GM18505 (cell line): Measurements from ENCODE around the gene CUL3.
"Not testable (repeated sequence)": the region's sequence is repeated elsewhere in the genome, so short reads cannot be mapped to it uniquely, and the experiment has no call there.

Experiments used
- ATAC-seq: cut with Tn5 transposase; IDR thresholded peaks from one replicate; pipeline ENCODE4 v1.9.1; 2021; ENCODE audit not compliant: unreplicated experiment
- POLR2A ChIP-seq: IDR thresholded peaks from 4 replicates; pipeline ENCODE4 v1.6.1; 2011; ENCODE audit warnings: borderline replicate concordance; ENCODE audit not compliant: insufficient read depth, insufficient read length; ENCODE audit errors: extremely low read depth

Gene CUL3

DNA sequence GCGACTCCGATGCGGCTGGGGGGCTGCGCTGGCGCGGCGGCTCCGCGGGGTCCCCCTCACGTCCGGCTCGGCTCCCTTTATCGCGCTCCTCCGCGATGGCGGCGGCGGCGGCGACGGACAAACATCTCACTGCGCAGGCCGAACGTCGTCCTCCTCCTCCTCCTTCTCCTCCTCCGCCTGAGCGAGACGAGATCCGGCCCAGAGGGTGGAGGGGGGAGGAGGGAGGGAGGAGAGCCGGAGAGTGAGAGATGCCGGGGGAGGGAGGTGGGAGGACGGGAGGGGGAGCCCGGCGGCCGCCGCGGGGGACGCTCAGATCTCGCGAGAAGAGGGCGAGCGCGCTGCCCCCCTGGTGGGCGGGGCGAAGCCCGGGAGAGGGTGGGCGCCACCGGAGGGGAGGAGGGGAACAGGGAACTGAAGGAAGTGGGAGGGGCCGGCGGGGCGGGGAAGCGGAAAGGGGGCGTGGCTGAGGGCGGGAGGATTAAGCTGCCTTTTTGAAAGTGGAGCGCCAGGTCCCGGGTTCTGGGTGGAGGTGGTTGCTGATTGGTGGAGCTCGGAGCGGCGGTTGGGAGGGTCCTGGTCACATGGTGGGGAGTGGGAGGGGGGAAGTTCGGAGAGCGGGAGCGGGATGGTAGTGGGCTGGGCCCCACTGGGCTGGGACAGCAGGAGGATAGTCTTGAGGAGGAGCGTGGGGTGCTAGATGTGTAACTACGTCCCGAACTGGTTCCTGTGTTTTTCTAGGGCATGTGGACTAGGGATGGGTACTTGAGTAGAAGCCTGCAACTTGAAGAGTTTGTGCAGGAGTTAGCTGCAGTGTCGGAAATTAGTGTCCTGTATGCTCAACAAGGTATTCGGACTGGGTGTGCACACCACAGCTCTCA lies at the start of gene CUL3:
Gene CUL3 (minus strand): TSS at position 153 of the 878 bp plus-strand sequence. CDS start 354 bp downstream, outside the sequence.
- TF ChIP-seq POLR2A: peak; percentile 71
- peak; percentile 71 for ATAC-seq

GRCh38 chr2:224630659-224631550 lies 45.7 kb upstream of the CUL3 start:
- no peak for ATAC-seq

GRCh38 chr2:224628416-224628815 lies 43.3 kb upstream of the CUL3 start:
- no peak for TF ChIP-seq POLR2A
- ATAC-seq: no peak

More at GRCh38 chr2:224630659-224631550, 45.7 kb upstream of the CUL3 start:
- TF ChIP-seq POLR2A: no peak

DNA sequence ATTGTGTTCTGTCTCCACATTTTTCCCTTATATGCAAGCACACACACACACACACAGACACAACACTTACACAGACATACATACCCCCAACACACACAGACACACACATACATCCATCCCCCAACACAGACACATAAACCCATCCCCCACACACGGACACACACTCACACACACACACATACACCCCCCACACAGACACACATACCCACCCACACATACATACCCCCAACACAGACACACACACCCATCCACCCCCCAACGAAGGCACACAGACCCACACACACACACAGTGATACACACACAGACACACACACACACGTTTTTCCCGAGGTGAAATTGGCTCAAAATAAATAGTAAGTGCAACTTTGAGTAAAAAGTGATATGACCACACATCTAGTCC lies 41.6 kb upstream of the CUL3 start:
- no peak for ATAC-seq
- TF ChIP-seq POLR2A: no peak

DNA sequence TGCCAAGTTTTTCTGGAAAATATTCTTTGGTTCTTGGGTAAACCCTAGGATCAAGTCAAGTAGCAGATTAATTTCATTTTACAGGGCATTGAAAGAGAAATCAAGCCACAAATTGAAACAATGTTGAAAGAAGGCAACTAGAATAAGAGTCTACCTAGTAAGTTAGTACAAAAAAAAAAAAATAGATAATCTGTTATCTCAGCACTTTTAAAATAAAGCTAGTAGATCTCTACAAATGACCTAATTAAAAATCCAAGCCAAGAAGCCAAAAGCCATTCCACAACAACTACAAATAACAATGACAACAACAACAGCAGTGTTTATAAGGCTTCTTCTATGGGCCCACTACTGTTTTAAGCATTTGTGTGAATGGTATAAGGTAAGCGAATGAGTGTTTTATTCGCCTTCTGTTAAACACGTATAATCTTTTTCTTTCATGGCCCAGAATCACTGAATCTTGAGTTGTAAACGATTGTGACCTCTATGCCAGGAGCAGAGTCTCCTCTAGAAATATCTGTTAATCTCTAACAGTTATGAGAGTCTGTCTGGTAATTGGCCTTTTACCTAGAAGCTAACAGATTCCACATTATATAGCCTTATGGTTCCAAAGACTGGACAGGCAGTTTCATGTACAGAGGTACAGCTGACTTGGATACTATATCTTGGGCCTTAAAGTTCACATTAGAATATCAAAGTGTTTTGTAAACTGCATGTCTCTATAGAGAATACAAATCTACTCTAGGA lies 28.6 kb upstream of the CUL3 start:
- no peak for ATAC-seq
- no peak for TF ChIP-seq POLR2A

DNA sequence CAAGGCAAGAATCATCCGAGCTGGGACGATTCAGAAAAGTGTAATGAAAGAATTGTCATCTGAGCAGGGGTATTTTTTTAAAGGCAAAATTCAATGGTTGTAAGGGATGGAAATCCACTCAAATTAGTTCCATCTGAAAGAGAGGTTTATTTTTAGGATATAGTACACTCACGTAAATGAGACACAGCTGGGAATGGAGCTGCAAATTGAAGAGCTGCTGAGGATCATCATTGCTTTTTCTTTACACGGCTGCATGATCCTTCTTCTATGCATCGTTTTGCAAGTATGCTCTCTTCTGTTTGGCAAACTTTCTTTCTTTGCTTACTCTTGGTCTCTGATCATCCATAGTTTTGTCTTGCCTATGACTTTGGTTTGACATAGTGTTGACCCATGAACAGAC lies 27.4 kb upstream of the CUL3 start:
- no peak for TF ChIP-seq POLR2A
- no peak for ATAC-seq

DNA sequence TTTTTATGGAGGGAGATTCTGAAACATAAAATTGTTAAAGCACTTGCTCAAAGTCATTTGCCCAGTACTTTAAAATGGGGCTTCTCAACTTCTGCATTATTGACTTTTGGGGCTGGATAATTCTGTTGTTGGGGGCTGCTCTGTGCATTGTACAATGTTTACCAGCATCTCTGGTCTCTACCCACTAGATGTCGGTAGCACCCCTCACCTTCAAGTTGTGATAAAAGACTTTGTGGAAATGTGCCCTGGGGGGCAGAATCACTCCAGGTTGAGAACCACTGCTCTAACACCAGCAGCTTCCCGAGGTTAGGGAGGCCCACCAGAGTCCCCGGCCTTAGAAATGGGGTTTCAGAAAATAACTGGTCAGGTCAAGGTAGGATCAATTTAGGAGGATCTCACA lies 26.8 kb upstream of the CUL3 start:
- ATAC-seq: no peak
- TF ChIP-seq POLR2A: no peak

DNA sequence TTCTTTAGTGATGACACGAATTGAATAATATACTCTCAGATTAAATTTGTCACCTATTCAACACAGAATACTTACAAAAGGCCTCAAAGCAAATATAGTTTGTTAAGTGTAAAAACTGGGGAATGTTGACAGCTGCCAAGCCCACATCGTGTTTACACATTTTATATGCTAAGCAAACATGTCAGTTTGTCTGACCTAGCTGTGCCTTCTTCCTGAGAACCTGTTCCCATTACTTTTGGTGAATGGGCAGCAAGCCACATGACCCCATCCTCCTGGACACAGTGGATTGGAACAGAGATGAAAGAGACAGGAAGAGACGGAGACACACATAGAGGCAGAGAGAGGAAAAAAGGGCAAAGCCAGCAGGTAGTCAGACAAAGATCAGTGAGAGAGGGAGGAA lies 22.9 kb upstream of the CUL3 start:
- ATAC-seq: no peak
- no peak for TF ChIP-seq POLR2A

DNA sequence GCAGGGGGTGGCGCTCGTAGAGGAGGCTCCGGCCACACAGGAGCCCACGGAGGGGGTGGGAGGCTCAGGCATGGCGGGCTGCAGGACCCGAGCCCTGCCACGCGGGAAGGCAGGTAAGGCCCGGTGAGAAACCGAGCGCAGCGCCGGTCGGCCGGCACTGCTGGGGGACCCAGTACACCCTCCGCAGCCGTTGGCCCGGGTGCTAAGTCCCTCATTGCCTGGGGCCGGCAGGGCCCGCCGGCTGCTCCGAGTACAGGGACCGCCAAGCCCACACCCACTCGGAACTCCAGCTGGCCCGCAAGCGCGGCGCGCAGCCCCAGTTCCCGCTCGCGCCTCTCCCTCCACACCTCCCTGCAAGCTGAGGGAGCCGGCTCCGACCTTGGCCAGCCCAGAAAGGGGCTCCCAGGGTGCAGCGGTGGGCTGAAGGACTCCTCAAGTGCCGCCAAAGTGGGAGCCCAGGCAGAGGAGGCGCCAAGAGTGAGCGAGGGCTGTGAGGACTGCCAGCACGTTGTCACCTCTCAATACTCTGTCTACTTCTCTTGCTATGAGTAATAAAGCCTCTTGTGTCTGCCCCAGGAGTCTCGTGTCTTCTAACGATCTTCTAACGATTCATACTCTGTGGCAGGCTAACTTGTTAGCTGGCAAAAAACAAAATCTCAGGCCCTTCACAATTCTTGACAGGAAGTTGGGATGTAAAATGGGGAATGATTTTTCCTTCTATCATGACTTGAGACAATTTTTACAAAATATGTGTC lies 18.8 kb upstream of the CUL3 start:
- not testable (repeated sequence) for ATAC-seq

- not testable (repeated sequence) for ATAC-seq
Observed at GRCh38 chr2:224602778-224603375, 17.7 kb upstream of the CUL3 start.

- ATAC-seq: no peak
- no peak for TF ChIP-seq POLR2A
Observed at GRCh38 chr2:224601923-224602322, 16.8 kb upstream of the CUL3 start.

GRCh38 chr2:224598678-224599077 lies 13.5 kb upstream of the CUL3 start:
- TF ChIP-seq POLR2A: no peak
- no peak for ATAC-seq
